PC-9 (cell line): ENCODE measurements around the gene LNP1.

Source experiments
- CTCF ChIP-seq: fragments of 200-600 bp; sonication (generic); conservative IDR thresholded peaks from 2 replicates; pipeline ENCODE4 v1.6.1; 2017; ENCODE audit warnings: mixed run types, antibody characterized with exemption, mild to moderate bottlenecking, moderate library complexity
- EZH2 ChIP-seq: fragments of 200-600 bp; sonication (generic); IDR thresholded peaks from 2 replicates; pipeline ENCODE4 v1.8.0; 2017; ENCODE audit warnings: antibody characterized with exemption, low read depth

GRCh38 chr3:100396967-100397366 lies 4.4 kb upstream of the LNP1 start:
- no peak for TF ChIP-seq CTCF
- no peak for TF ChIP-seq EZH2
